Measurements from ENCODE around the gene ARID4B. TPM values are rescaled to one million over a fixed set of nuclear protein-coding genes. Genes with fewer than 3 reads are reported as not detected.

The ARID4B gene
- total and polyA plus RNA-seq, 2 donors (not counting 1 experiment from before 2014, with no cell fraction given): 15.3 to 42.4 TPM

DNA sequence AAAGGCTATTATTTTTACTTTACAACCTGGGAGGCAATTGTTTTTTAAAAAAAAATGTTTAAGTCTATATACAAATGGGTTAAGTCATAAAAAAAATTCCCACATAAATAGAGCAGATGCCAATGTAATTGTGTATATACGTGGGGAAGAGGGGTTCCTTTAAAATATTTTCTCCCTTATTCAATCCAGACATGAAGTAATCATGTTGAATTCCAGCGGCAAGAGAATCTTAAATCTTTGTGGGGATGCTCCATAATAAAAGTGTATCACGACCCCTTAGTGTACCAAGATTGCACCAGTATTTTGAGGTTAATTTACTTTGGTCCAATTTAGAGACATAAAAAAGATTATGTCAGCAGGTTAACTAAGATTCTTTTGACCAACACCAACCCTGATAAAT lies 62.1 kb downstream of the ARID4B start:
- Histone ChIP-seq H3K4me3 (replicated peaks in 1 of 4; ENCODE audit: control extremely low read depth in 1 of 4, insufficient read depth in 1 of 4, low read depth in 3 of 4, low read length in 4 of 4) (no peak overlapping the region), H3K27me3 (ENCODE audit: control insufficient read depth, insufficient read depth, low read length) (no peaks in the 10 kb centered on the region), H4K20me1 (ENCODE audit: control insufficient read depth, extremely low read depth, insufficient read depth, low read length) (no peaks in the 10 kb centered on the region), H3K9ac (ENCODE audit: insufficient read depth, low read length) (no peak overlapping the region), H3K4me1 (ENCODE audit: control insufficient read depth, extremely low read depth, insufficient read depth, low read length) (no peaks in the 10 kb centered on the region), H3K27ac (ENCODE audit: insufficient read depth, low read length) (no peak overlapping the region), H2AFZ (ENCODE audit: low read length) (no peak overlapping the region), H3K4me2 (ENCODE audit: extremely low read depth, insufficient read depth, low read length) (no peak overlapping the region), H3K36me3 (ENCODE audit: control insufficient read depth, insufficient read depth, low read length) (no peaks in the 10 kb centered on the region), H3K9me3 (ENCODE audit: control insufficient read depth, insufficient read depth, low read depth, low read length) (no peaks in the 10 kb centered on the region), H3K79me2 (ENCODE audit: control insufficient read depth, insufficient read depth, low read length) (peaks cover 68% of the 10 kb centered on the region)
- peak in 1 of 2 donors; percentile 9 for DNase-seq (ENCODE audit: low read depth in 2 of 2)
- TF ChIP-seq, protein P1, sequence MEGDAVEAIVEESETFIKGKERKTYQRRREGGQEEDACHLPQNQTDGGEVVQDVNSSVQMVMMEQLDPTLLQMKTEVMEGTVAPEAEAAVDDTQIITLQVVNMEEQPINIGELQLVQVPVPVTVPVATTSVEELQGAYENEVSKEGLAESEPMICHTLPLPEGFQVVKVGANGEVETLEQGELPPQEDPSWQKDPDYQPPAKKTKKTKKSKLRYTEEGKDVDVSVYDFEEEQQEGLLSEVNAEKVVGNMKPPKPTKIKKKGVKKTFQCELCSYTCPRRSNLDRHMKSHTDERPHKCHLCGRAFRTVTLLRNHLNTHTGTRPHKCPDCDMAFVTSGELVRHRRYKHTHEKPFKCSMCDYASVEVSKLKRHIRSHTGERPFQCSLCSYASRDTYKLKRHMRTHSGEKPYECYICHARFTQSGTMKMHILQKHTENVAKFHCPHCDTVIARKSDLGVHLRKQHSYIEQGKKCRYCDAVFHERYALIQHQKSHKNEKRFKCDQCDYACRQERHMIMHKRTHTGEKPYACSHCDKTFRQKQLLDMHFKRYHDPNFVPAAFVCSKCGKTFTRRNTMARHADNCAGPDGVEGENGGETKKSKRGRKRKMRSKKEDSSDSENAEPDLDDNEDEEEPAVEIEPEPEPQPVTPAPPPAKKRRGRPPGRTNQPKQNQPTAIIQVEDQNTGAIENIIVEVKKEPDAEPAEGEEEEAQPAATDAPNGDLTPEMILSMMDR (conservative IDR thresholded peaks at IDR 0.05 in 1 of 2, IDR thresholded peaks at IDR 0.05 in 1 of 2; ENCODE audit: low read depth in 1 of 2, low read length in 2 of 2): no peak
- no peak for TF ChIP-seq EZH2 (IDR thresholded peaks at IDR 0.05; ENCODE audit: low read length, missing control alignments)

- DNase-seq (ENCODE audit: low read depth in 2 of 2): no peak
- H4K20me1 ChIP-seq (ENCODE audit: control insufficient read depth, extremely low read depth, insufficient read depth, low read length): no peaks in the 10 kb centered on the region
- no peaks in the 10 kb centered on the region for H3K36me3 ChIP-seq (ENCODE audit: control insufficient read depth, insufficient read depth, low read length)
- no peak overlapping the region for H3K27ac ChIP-seq (ENCODE audit: insufficient read depth, low read length)
- no peaks in the 10 kb centered on the region for H3K27me3 ChIP-seq (ENCODE audit: control insufficient read depth, insufficient read depth, low read length)
- no peaks in the 10 kb centered on the region for H3K9me3 ChIP-seq (ENCODE audit: control insufficient read depth, insufficient read depth, low read depth, low read length)
- TF ChIP-seq EZH2 (IDR thresholded peaks at IDR 0.05; ENCODE audit: low read length, missing control alignments): no peak
- TF ChIP-seq, protein P1 (conservative IDR thresholded peaks at IDR 0.05 in 1 of 2, IDR thresholded peaks at IDR 0.05 in 1 of 2; ENCODE audit: low read depth in 1 of 2, low read length in 2 of 2): no peak
- H3K4me2 ChIP-seq (ENCODE audit: extremely low read depth, insufficient read depth, low read length): no peak overlapping the region
- H3K4me1 ChIP-seq (ENCODE audit: control insufficient read depth, extremely low read depth, insufficient read depth, low read length): no peaks in the 10 kb centered on the region
- no peak overlapping the region for H3K4me3 ChIP-seq (replicated peaks in 1 of 4; ENCODE audit: control extremely low read depth in 1 of 4, insufficient read depth in 1 of 4, low read depth in 3 of 4, low read length in 4 of 4)
- no peak overlapping the region for H3K9ac ChIP-seq (ENCODE audit: insufficient read depth, low read length)
- peaks cover 65% of the 10 kb centered on the region for H3K79me2 ChIP-seq (ENCODE audit: control insufficient read depth, insufficient read depth, low read length)
- H2AFZ ChIP-seq (ENCODE audit: low read length): no peak overlapping the region
Measured at GRCh38 chr1:235264327-235264726, 63.7 kb downstream of the ARID4B start.

- Histone ChIP-seq H3K4me2 (ENCODE audit: extremely low read depth, insufficient read depth, low read length) (no peak overlapping the region), H3K79me2 (ENCODE audit: control insufficient read depth, insufficient read depth, low read length) (peaks cover 55% of the 10 kb centered on the region), H3K9ac (ENCODE audit: insufficient read depth, low read length) (no peak overlapping the region), H2AFZ (ENCODE audit: low read length) (no peak overlapping the region), H3K4me3 (replicated peaks in 1 of 4; ENCODE audit: control extremely low read depth in 1 of 4, insufficient read depth in 1 of 4, low read depth in 3 of 4, low read length in 4 of 4) (no peak overlapping the region), H3K27me3 (ENCODE audit: control insufficient read depth, insufficient read depth, low read length) (no peaks in the 10 kb centered on the region), H4K20me1 (ENCODE audit: control insufficient read depth, extremely low read depth, insufficient read depth, low read length) (no peaks in the 10 kb centered on the region), H3K4me1 (ENCODE audit: control insufficient read depth, extremely low read depth, insufficient read depth, low read length) (no peaks in the 10 kb centered on the region), H3K9me3 (ENCODE audit: control insufficient read depth, insufficient read depth, low read depth, low read length) (no peaks in the 10 kb centered on the region), H3K27ac (ENCODE audit: insufficient read depth, low read length) (no peak overlapping the region), H3K36me3 (ENCODE audit: control insufficient read depth, insufficient read depth, low read length) (no peaks in the 10 kb centered on the region)
- TF ChIP-seq EZH2 (IDR thresholded peaks at IDR 0.05; ENCODE audit: low read length, missing control alignments): no peak
- TF ChIP-seq, protein P1 (conservative IDR thresholded peaks at IDR 0.05 in 1 of 2, IDR thresholded peaks at IDR 0.05 in 1 of 2; ENCODE audit: low read depth in 1 of 2, low read length in 2 of 2): no peak
- no peak for DNase-seq (ENCODE audit: low read depth in 2 of 2)
Measured at GRCh38 chr1:235262539-235262938, 65.4 kb downstream of the ARID4B start.
